ENCODE measurements around the gene INTS11. TPM values are rescaled to one million over a fixed set of nuclear protein-coding genes. Genes with fewer than 3 reads are reported as not detected.

The INTS11 gene
- total RNA-seq, 3 donors from 2014 or later = 89.9 to 127 (median 95.5) TPM

GRCh38 chr1:1284221-1285101 is 40.0 kb downstream of the INTS11 start:
- DNase-seq (no peak), ATAC-seq (no peak)
- H3K4me3 ChIP-seq = no peak overlapping the region
- intact Hi-C loops (cut with DNase I, micrococcal nuclease) = no loop called here
- H3K36me3 ChIP-seq (ENCODE audit: low read depth) = no peaks in the 10 kb centered on the region
- H3K4me1 ChIP-seq (ENCODE audit: low read depth) = peaks cover 18% of the 10 kb centered on the region
- no peaks in the 10 kb centered on the region for H3K9me3 ChIP-seq
- no peak for TF ChIP-seq CTCF (IDR thresholded peaks at IDR 0.05)

- ATAC-seq = no peak
- intact Hi-C loops (cut with DNase I, micrococcal nuclease) = no loop called here
Measured at GRCh38 chr1:1283821-1284220, 40.6 kb downstream of the INTS11 start.

DNA sequence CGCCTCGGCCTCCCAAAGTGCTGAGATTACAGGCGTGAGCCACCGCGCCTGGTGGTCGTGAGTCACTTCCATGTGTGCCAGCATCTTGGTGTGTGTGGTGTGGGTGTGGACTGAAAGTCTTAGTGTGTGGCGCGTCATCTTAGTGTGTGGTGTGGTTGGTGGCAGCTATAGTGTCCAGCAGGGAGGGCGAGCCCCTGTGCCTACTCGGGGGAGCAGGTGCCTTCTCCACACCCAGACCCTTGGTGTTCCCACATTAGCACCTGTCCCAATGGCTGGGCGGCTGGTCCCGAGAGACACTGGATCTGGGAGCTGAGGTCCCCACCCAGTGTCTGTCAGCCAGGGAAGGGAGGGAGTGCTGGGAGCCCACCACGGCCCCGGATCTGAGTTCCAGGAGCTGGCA is 41.5 kb downstream of the INTS11 start:
- H3K36me3 ChIP-seq (ENCODE audit: low read depth) = no peaks in the 10 kb centered on the region
- intact Hi-C loops (cut with DNase I, micrococcal nuclease) = no loop called here
- no peak for DNase-seq
- no peak for TF ChIP-seq CTCF (IDR thresholded peaks at IDR 0.05)
- no peak for ATAC-seq
- H3K4me3 ChIP-seq = no peak overlapping the region
- H3K9me3 ChIP-seq = no peaks in the 10 kb centered on the region
- H3K4me1 ChIP-seq (ENCODE audit: low read depth) = peaks cover 18% of the 10 kb centered on the region

More at GRCh38 chr1:1283821-1284220, 40.6 kb downstream of the INTS11 start:
- Histone ChIP-seq H3K4me1 (ENCODE audit: low read depth) (peaks cover 18% of the 10 kb centered on the region), H3K36me3 (ENCODE audit: low read depth) (no peaks in the 10 kb centered on the region), H3K9me3 (no peaks in the 10 kb centered on the region), H3K4me3 (no peak overlapping the region)
- TF ChIP-seq CTCF (IDR thresholded peaks at IDR 0.05) = no peak
- DNase-seq = peak in 1 of 3 donors; percentile 50

GRCh38 chr1:1281533-1282321 is 42.7 kb downstream of the INTS11 start:
- no peak overlapping the region for H3K4me3 ChIP-seq
- no peaks in the 10 kb centered on the region for H3K9me3 ChIP-seq
- no peak for TF ChIP-seq CTCF (IDR thresholded peaks at IDR 0.05)
- H3K36me3 ChIP-seq (ENCODE audit: low read depth) = no peaks in the 10 kb centered on the region
- DNase-seq (peak; percentile 93), ATAC-seq (peak; percentile 93)
- intact Hi-C loops (cut with DNase I, micrococcal nuclease) = no loop called here
- peaks cover 18% of the 10 kb centered on the region for H3K4me1 ChIP-seq (ENCODE audit: low read depth)

DNA sequence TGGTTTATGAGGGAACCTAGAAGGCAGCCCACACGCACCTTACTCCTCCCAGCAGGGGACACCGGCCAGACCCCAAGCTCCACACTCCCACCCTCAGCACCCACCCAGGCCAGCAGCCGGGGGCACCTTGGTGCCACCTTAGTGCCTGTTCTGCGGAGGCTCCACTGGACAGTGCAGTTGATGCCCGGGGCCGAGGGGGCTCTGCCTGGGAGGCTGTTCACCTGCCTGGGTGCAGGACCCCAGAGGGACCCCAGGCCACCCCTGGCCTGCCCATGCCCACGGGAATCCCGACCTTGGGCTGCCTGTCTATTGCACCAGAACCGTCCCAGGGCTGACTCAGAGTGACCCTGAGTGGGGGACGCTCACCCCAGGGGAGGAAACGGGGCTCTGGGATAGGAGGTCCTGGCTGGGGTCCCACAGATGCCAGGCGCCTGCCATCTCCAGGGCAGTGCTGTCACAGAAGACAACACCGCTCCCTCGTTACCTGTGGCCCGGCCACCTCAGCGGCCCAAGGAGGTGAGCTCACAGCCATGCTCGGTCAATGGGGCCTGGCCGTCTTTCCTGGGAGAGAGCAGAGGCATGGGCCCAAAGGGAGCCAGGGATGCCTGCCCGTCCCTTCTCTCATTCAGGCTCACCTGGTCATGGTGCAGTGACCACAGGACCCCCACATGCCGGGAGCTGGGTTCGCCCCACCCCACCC is 43.5 kb downstream of the INTS11 start:
- intact Hi-C loops (cut with DNase I, micrococcal nuclease) = no loop called here
- peaks cover 18% of the 10 kb centered on the region for H3K4me1 ChIP-seq (ENCODE audit: low read depth)
- no peaks in the 10 kb centered on the region for H3K36me3 ChIP-seq (ENCODE audit: low read depth)
- H3K9me3 ChIP-seq = no peaks in the 10 kb centered on the region
- ATAC-seq (no peak), DNase-seq (peak in 1 of 3 donors; percentile 57)
- H3K4me3 ChIP-seq = no peak overlapping the region
- TF ChIP-seq CTCF (IDR thresholded peaks at IDR 0.05) = no peak
